Mesenchymal stem cell (in vitro differentiated cells and primary cell): ENCODE measurements around the gene CCR1.
"Not testable (repeated sequence)": the region's sequence is repeated elsewhere in the genome, so short reads cannot be mapped to it uniquely, and the experiment has no call there.

ENCODE experiments used
- DNase-seq: peaks from one replicate; pipeline ENCODE4 v3.0.0-alpha.2; 2013
- H2AFZ ChIP-seq: one replicate; pipeline ENCODE4 v1.6.1; 2013; ENCODE audit warnings: low read depth, mild to moderate bottlenecking, control low read depth, inconsistent platforms, low read length, moderate library complexity
- H2AK5ac ChIP-seq: 2 replicates; pipeline ENCODE4 v1.6.1; 2013; ENCODE audit warnings: low read length, moderate library complexity, mild to moderate bottlenecking, inconsistent platforms; ENCODE audit not compliant: severe bottlenecking
- H2BK120ac ChIP-seq: one replicate; pipeline ENCODE4 v1.6.1; 2013; ENCODE audit warnings: low read depth, mild to moderate bottlenecking, inconsistent platforms, low read length, moderate library complexity
- H2BK12ac ChIP-seq, 2 experiments: one replicate each; pipeline ENCODE4 v1.6.1; 2013; ENCODE audit warnings: inconsistent platforms in 2 of 2, low read length in 2 of 2, mild to moderate bottlenecking in 2 of 2, moderate library complexity in 2 of 2, control low read depth in 1 of 2
- H2BK15ac ChIP-seq: one replicate; pipeline ENCODE4 v1.6.1; 2013; ENCODE audit warnings: mild to moderate bottlenecking, low read depth, inconsistent platforms; ENCODE audit not compliant: poor library complexity, severe bottlenecking
- H2BK5ac ChIP-seq: 2 replicates; pipeline ENCODE4 v1.6.1; 2013; ENCODE audit warnings: low read depth, mild to moderate bottlenecking, low read length, control low read depth, inconsistent platforms; ENCODE audit not compliant: poor library complexity, severe bottlenecking
- H3K14ac ChIP-seq, 2 experiments: one replicate each; pipeline ENCODE4 v1.6.1; 2013; ENCODE audit warnings: inconsistent platforms in 2 of 2, low read length in 2 of 2, control low read depth in 1 of 2, mild to moderate bottlenecking in 1 of 2, moderate library complexity in 1 of 2
- H3K18ac ChIP-seq, 2 experiments: one replicate each; pipeline ENCODE4 v1.6.1; 2013; ENCODE audit warnings: inconsistent platforms in 2 of 2, low read length in 2 of 2, control low read depth in 1 of 2, low read depth in 1 of 2, mild to moderate bottlenecking in 1 of 2
- H3K23ac ChIP-seq, 2 experiments: one replicate each; pipeline ENCODE4 v1.6.1; 2013; ENCODE audit warnings: inconsistent platforms in 2 of 2, low read length in 2 of 2, mild to moderate bottlenecking in 2 of 2, moderate library complexity in 2 of 2, control low read depth in 1 of 2
- H3K27ac ChIP-seq: 2 replicates; pipeline ENCODE4 v1.5.1; 2013; ENCODE audit warnings: mild to moderate bottlenecking, moderate library complexity, low read length, control low read depth, inconsistent platforms; ENCODE audit not compliant: poor library complexity, severe bottlenecking
- H3K27me3 ChIP-seq, 2 experiments: 2 replicates each; pipeline versions ENCODE4 v1.6.1 to v1.7.0; 2013; ENCODE audit warnings: low read length in 2 of 2, mild to moderate bottlenecking in 2 of 2, moderate library complexity in 2 of 2, control low read depth in 1 of 2, inconsistent platforms in 1 of 2; ENCODE audit not compliant: control insufficient read depth in 1 of 2, insufficient read depth in 1 of 2
- H3K36me3 ChIP-seq, 2 experiments: 2 replicates each; pipeline versions ENCODE4 v1.6.1 to v1.7.0; 2013; ENCODE audit warnings: low read length in 2 of 2, control low read depth in 1 of 2, inconsistent platforms in 1 of 2, low read depth in 1 of 2, mild to moderate bottlenecking in 1 of 2; ENCODE audit not compliant: insufficient read depth in 2 of 2, control insufficient read depth in 1 of 2
- H3K4ac ChIP-seq, 2 experiments: one replicate each; pipeline ENCODE4 v1.6.1; 2013; ENCODE audit warnings: inconsistent platforms in 2 of 2, low read length in 2 of 2, mild to moderate bottlenecking in 2 of 2, moderate library complexity in 2 of 2, control low read depth in 1 of 2, low read depth in 1 of 2
- H3K4me1 ChIP-seq: 2 replicates; pipeline ENCODE4 v1.6.1; 2013; ENCODE audit warnings: low read depth, low read length, control low read depth; ENCODE audit not compliant: control insufficient read depth, insufficient read depth
- H3K4me2 ChIP-seq: 2 replicates; pipeline ENCODE4 v1.6.1; 2013; ENCODE audit warnings: low read length, mild to moderate bottlenecking, inconsistent platforms; ENCODE audit not compliant: poor library complexity, severe bottlenecking
- H3K4me3 ChIP-seq, 2 experiments: 2 replicates each; pipeline versions ENCODE4 v1.5.1 to v1.7.0; 2013; ENCODE audit warnings: low read length in 2 of 2, mild to moderate bottlenecking in 2 of 2, control low read depth in 1 of 2, low read depth in 1 of 2; ENCODE audit not compliant: insufficient read depth in 1 of 2
- H3K79me1 ChIP-seq: replicated peaks from 2 replicates; pipeline ENCODE4 v1.6.1; 2013; ENCODE audit warnings: mild to moderate bottlenecking, control low read depth, low read length, inconsistent platforms; ENCODE audit not compliant: poor library complexity, severe bottlenecking
- H3K9ac ChIP-seq: 2 replicates; pipeline ENCODE4 v1.7.0; 2013; ENCODE audit warnings: mild to moderate bottlenecking, low read length, moderate library complexity
- H3K9me3 ChIP-seq: 2 replicates; pipeline ENCODE4 v1.7.0; 2013; ENCODE audit warnings: mild to moderate bottlenecking, low read length; ENCODE audit not compliant: control insufficient read depth
- H4K8ac ChIP-seq: one replicate; pipeline ENCODE4 v1.6.1; 2013; ENCODE audit warnings: inconsistent platforms, mild to moderate bottlenecking, low read length, moderate library complexity
- H4K91ac ChIP-seq: one replicate; pipeline ENCODE4 v1.6.1; 2013; ENCODE audit warnings: mild to moderate bottlenecking, low read length, inconsistent platforms
- WGBS: methylation state at CpG from one replicate; pipeline ENCODE4 v1.1.7; 2013; ENCODE audit warnings: mixed read lengths; 5-methylcytosine and 5-hydroxymethylcytosine counted together

The CCR1 gene

GRCh38 chr3:46212101-46212500, 4.0 kb upstream of the CCR1 start:
- no peak overlapping the region for H2BK120ac ChIP-seq
- no peak for DNase-seq
- H3K4me3 ChIP-seq, result no peak overlapping the region
- H3K14ac ChIP-seq, result no peak overlapping the region
- no peak overlapping the region for H2AFZ ChIP-seq
- H3K79me1 ChIP-seq, result no peaks in the 10 kb centered on the region
- no peak overlapping the region for H4K91ac ChIP-seq
- H3K4me2 ChIP-seq, result no peak overlapping the region
- H2BK15ac ChIP-seq, result no peak overlapping the region
- no peak overlapping the region for H2BK12ac ChIP-seq
- WGBS, result 75% methylated on average over 6 of the region's 6 CpGs
- H3K4me1 ChIP-seq, result no peaks in the 10 kb centered on the region
- no peak overlapping the region for H3K27ac ChIP-seq
- no peak overlapping the region for H3K18ac ChIP-seq
- H3K36me3 ChIP-seq, result no peaks in the 10 kb centered on the region
- no peak overlapping the region for H2BK5ac ChIP-seq
- no peaks in the 10 kb centered on the region for H3K9me3 ChIP-seq
- H3K23ac ChIP-seq, result no peak overlapping the region
- H2AK5ac ChIP-seq, result no peak overlapping the region
- H3K4ac ChIP-seq, result no peak overlapping the region
- H4K8ac ChIP-seq, result no peak overlapping the region
- H3K9ac ChIP-seq, result no peak overlapping the region
- peaks cover 4 to 45% of the 10 kb centered on the region in 2 experiments for H3K27me3 ChIP-seq

GRCh38 chr3:46209746-46210470, 1.8 kb upstream of the CCR1 start:
- Histone ChIP-seq H2BK120ac (no peak overlapping the region), H4K91ac (no peak overlapping the region), H3K9ac (no peak overlapping the region), H3K36me3 (no peaks in the 10 kb centered on the region), H2BK15ac (no peak overlapping the region), H3K4ac (no peak overlapping the region), H4K8ac (no peak overlapping the region), H2AFZ (no peak overlapping the region), H3K18ac (no peak overlapping the region), H3K4me2 (no peak overlapping the region), H2BK12ac (no peak overlapping the region), H3K27ac (no peak overlapping the region), H3K79me1 (no peaks in the 10 kb centered on the region), H2BK5ac (no peak overlapping the region), H3K9me3 (no peaks in the 10 kb centered on the region), H2AK5ac (no peak overlapping the region), H3K14ac (no peak overlapping the region), H3K4me1 (no peaks in the 10 kb centered on the region), H3K4me3 (no peak overlapping the region), H3K23ac (no peak overlapping the region), H3K27me3 (peaks cover 4 to 38% of the 10 kb centered on the region in 2 experiments)
- 84% methylated on average over 3 of the region's 3 CpGs for WGBS
- no peak for DNase-seq

- Histone ChIP-seq H4K8ac (no peak overlapping the region), H3K79me1 (no peaks in the 10 kb centered on the region), H3K4me1 (no peaks in the 10 kb centered on the region), H3K27ac (no peak overlapping the region), H3K9ac (peak overlapping the region; percentile 16), H3K9me3 (no peaks in the 10 kb centered on the region), H4K91ac (no peak overlapping the region), H2BK5ac (no peak overlapping the region), H3K18ac (no peak overlapping the region), H3K4ac (no peak overlapping the region), H3K4me2 (no peak overlapping the region), H3K27me3 (peaks cover 0 to 29% of the 10 kb centered on the region in 2 experiments), H3K23ac (no peak overlapping the region), H3K36me3 (peaks cover 0 to under 1% of the 10 kb centered on the region in 2 experiments), H2AK5ac (no peak overlapping the region), H3K14ac (no peak overlapping the region), H3K4me3 (no peak overlapping the region), H2BK120ac (no peak overlapping the region), H2BK15ac (no peak overlapping the region), H2BK12ac (no peak overlapping the region), H2AFZ (no peak overlapping the region)
- WGBS, result 58% methylated on average over 1 of the region's 2 CpGs
- DNase-seq, result no peak
Observed at GRCh38 chr3:46209053-46209452, 940 bp upstream of the CCR1 start.

GRCh38 chr3:46207514-46207913, 599 bp downstream of the CCR1 start:
- H4K91ac ChIP-seq, H3K27ac ChIP-seq, H3K9me3 ChIP-seq, H2BK15ac ChIP-seq, H3K79me1 ChIP-seq, H3K4ac ChIP-seq, H3K18ac ChIP-seq, DNase-seq, H2AFZ ChIP-seq, H4K8ac ChIP-seq, H2BK5ac ChIP-seq, H3K14ac ChIP-seq, H3K4me2 ChIP-seq, H3K23ac ChIP-seq, H2BK12ac ChIP-seq, H3K4me1 ChIP-seq, H2AK5ac ChIP-seq, H2BK120ac ChIP-seq: not testable (repeated sequence)
- Histone ChIP-seq H3K9ac (peak overlapping the region; percentile 62), H3K4me3 (peak overlapping the region in 1 of 2 experiments; percentile 59), H3K27me3 (peaks cover 0 to 18% of the 10 kb centered on the region in 2 experiments), H3K36me3 (peaks cover 0 to 16% of the 10 kb centered on the region in 2 experiments)
- WGBS, result 90% methylated on average over 6 of the region's 6 CpGs
